WTC11 (cell line): ENCODE results near the gene COMMD10. TPM values are rescaled to one million over a fixed set of nuclear protein-coding genes. Genes with fewer than 3 reads are reported as not detected.

Experiments used
- ATAC-seq: fragments of 200-7000 bp; cut with Tn5 transposase; 2 replicates; pipeline ENCODE4 v1.10.0; 2021; ENCODE audit warnings: mild to moderate bottlenecking, moderate library complexity
- CTCF ChIA-PET: fragments of 300-600 bp; sonication (Branson Sonifier 250); formaldehyde crosslinking; loops from one replicate; lab custom pipeline; 2021; ENCODE audit warnings: antibody characterized with exemption; lab: Charles Lee
- POLR2A ChIA-PET: fragments of 350-600 bp; sonication (Branson Sonifier 250); formaldehyde crosslinking; loops from one replicate; lab custom pipeline; 2021; ENCODE audit warnings: antibody characterized with exemption; lab: Charles Lee
- DNase-seq: peaks from one replicate; pipeline ENCODE4 v3.0.0; 2021; ENCODE audit warnings: low spot score
- H3K27ac Mint-ChIP-seq: 2 replicates; pipeline ENCODE4 v1.8.0; 2021; ENCODE audit warnings: mixed read lengths
- H3K27me3 Mint-ChIP-seq: 2 replicates; pipeline ENCODE4 v1.8.0; 2021; ENCODE audit warnings: low read depth, mild to moderate bottlenecking, moderate library complexity, mixed read lengths
- H3K36me3 Mint-ChIP-seq: 2 replicates; pipeline ENCODE4 v1.8.0; 2021; ENCODE audit warnings: mixed read lengths
- H3K4me1 Mint-ChIP-seq: 2 replicates; pipeline ENCODE4 v1.8.0; 2022; ENCODE audit warnings: mixed read lengths
- H3K4me3 Mint-ChIP-seq: 2 replicates; pipeline ENCODE4 v1.8.0; 2021; ENCODE audit warnings: mild to moderate bottlenecking, moderate library complexity, mixed read lengths
- H3K9me3 Mint-ChIP-seq: 2 replicates; pipeline ENCODE4 v1.8.0; 2021; ENCODE audit warnings: mixed read lengths
- CREM ChIP-seq: sonication (generic); formaldehyde crosslinking; IDR thresholded peaks from 2 replicates; pipeline ENCODE4 v1.8.1; 2022; ENCODE audit warnings: mild to moderate bottlenecking, missing genetic modification reagents, moderate library complexity
- FOXK1 ChIP-seq: sonication (generic); formaldehyde crosslinking; IDR thresholded peaks from 2 replicates; pipeline ENCODE4 v1.8.0; 2022; ENCODE audit warnings: mild to moderate bottlenecking, moderate library complexity, missing genetic modification reagents
- FOXP1 ChIP-seq: sonication (generic); formaldehyde crosslinking; IDR thresholded peaks from 2 replicates; pipeline ENCODE4 v1.8.0; 2022; ENCODE audit warnings: missing genetic modification reagents, mild to moderate bottlenecking, moderate library complexity, borderline replicate concordance
- HMGA2 ChIP-seq: fragments of 250-450 bp; sonication (Bioruptor Pico); IDR thresholded peaks from 2 replicates; pipeline ENCODE4 v1.4.0; 2021; ENCODE audit warnings: mild to moderate bottlenecking, moderate library complexity
- OVOL2 ChIP-seq: fragments of 250-450 bp; sonication (Bioruptor Pico); IDR thresholded peaks from 2 replicates; pipeline ENCODE4 v1.9.0; 2021; ENCODE audit warnings: mild to moderate bottlenecking, borderline replicate concordance
- ZNF317 ChIP-seq: sonication (generic); formaldehyde crosslinking; IDR thresholded peaks from 2 replicates; pipeline ENCODE4 v1.8.1; 2023; ENCODE audit warnings: low read depth, mild to moderate bottlenecking, moderate library complexity, missing genetic modification reagents, borderline replicate concordance
- ZNF396 ChIP-seq: fragments of 250-450 bp; sonication (Bioruptor Pico); IDR thresholded peaks from 2 replicates; pipeline ENCODE4 v1.8.0; 2021; ENCODE audit warnings: mild to moderate bottlenecking, moderate library complexity, borderline replicate concordance
- ZNF423 ChIP-seq: fragments of 250-450 bp; sonication (Bioruptor Pico); IDR thresholded peaks from 2 replicates; pipeline ENCODE4 v2.1.2; 2022; ENCODE audit warnings: mild to moderate bottlenecking, moderate library complexity
- total RNA-seq: library from RNA; stranded (reverse); gene quantifications from 3 replicates; pipeline ENCODE4 v1.2.3, GENCODE V29; 2021
- TF ChIP-seq, protein P1 (sequence below): fragments of 200-600 bp; IDR thresholded peaks from 2 replicates; pipeline ENCODE4 v1.8.0; 2022; ENCODE audit warnings: antibody characterized with exemption
- TF ChIP-seq, protein P2 (sequence below): sonication (generic); formaldehyde crosslinking; IDR thresholded peaks from 2 replicates; pipeline ENCODE4 v1.8.0; 2023; ENCODE audit warnings: mild to moderate bottlenecking, missing genetic modification reagents
- TF ChIP-seq, protein P3 (sequence below): sonication (generic); formaldehyde crosslinking; IDR thresholded peaks from 2 replicates; pipeline ENCODE4 v1.8.1; 2022; ENCODE audit warnings: mild to moderate bottlenecking, missing genetic modification reagents, moderate library complexity, borderline replicate concordance
- TF ChIP-seq, protein P4 (sequence below): sonication (generic); formaldehyde crosslinking; IDR thresholded peaks from 2 replicates; pipeline ENCODE4 v1.8.1; 2023; ENCODE audit warnings: mild to moderate bottlenecking, missing genetic modification reagents
- TF ChIP-seq, protein P5 (sequence below): fragments of 250-450 bp; sonication (Bioruptor Pico); IDR thresholded peaks from 2 replicates; pipeline ENCODE4 v1.9.0; 2021; ENCODE audit warnings: mild to moderate bottlenecking, borderline replicate concordance
- TF ChIP-seq, protein P6 (sequence below): sonication (generic); formaldehyde crosslinking; IDR thresholded peaks from 2 replicates; pipeline ENCODE4 v1.8.0; 2022; ENCODE audit warnings: mild to moderate bottlenecking, missing genetic modification reagents

The COMMD10 gene
- total RNA-seq, 1 experiment from 2014 or later: 34.5 TPM

DNA sequence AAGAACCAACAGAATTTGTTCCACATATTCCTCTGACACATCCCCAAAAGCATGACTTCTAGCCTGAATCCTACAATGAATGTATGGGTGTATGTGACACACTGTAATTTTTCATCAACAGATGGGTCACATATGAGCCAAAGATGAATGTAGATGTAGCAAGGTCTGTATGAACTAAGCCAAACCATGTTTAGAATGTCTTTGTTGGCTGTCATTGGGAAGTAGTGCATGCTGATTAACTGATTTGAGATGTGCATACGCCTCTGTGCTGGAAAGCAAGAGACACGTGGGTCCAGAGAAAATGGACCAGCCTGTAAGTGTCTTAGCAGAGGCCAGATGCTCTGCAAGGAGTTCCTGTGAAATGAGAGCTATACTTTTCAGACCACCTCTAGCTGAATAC is 222.0 kb downstream of the COMMD10 start:
- no peak overlapping the region for H3K4me3 Mint-ChIP-seq
- H3K4me1 Mint-ChIP-seq: peaks cover 18% of the 10 kb centered on the region
- H3K27ac Mint-ChIP-seq: no peak overlapping the region
- ATAC-seq: no peak
- peaks cover 44% of the 10 kb centered on the region for H3K36me3 Mint-ChIP-seq
- no peak for DNase-seq
- H3K27me3 Mint-ChIP-seq: no peaks in the 10 kb centered on the region
- POLR2A ChIA-PET: no interaction called here
- CTCF ChIA-PET: no interaction called here
- no peak for TF ChIP-seq FOXP1
- TF ChIP-seq, protein P1, sequence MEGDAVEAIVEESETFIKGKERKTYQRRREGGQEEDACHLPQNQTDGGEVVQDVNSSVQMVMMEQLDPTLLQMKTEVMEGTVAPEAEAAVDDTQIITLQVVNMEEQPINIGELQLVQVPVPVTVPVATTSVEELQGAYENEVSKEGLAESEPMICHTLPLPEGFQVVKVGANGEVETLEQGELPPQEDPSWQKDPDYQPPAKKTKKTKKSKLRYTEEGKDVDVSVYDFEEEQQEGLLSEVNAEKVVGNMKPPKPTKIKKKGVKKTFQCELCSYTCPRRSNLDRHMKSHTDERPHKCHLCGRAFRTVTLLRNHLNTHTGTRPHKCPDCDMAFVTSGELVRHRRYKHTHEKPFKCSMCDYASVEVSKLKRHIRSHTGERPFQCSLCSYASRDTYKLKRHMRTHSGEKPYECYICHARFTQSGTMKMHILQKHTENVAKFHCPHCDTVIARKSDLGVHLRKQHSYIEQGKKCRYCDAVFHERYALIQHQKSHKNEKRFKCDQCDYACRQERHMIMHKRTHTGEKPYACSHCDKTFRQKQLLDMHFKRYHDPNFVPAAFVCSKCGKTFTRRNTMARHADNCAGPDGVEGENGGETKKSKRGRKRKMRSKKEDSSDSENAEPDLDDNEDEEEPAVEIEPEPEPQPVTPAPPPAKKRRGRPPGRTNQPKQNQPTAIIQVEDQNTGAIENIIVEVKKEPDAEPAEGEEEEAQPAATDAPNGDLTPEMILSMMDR: no peak
- no peak for TF ChIP-seq CREM (CRISPR knock-in tag)
- TF ChIP-seq ZNF423 (CRISPR knock-in tag): no peak
- TF ChIP-seq ZNF317 (CRISPR knock-in tag): no peak
- no peak for TF ChIP-seq OVOL2
- TF ChIP-seq ZNF396 (CRISPR knock-in tag): no peak
- no peak for TF ChIP-seq HMGA2 (CRISPR knock-in tag)
- TF ChIP-seq, protein P2, sequence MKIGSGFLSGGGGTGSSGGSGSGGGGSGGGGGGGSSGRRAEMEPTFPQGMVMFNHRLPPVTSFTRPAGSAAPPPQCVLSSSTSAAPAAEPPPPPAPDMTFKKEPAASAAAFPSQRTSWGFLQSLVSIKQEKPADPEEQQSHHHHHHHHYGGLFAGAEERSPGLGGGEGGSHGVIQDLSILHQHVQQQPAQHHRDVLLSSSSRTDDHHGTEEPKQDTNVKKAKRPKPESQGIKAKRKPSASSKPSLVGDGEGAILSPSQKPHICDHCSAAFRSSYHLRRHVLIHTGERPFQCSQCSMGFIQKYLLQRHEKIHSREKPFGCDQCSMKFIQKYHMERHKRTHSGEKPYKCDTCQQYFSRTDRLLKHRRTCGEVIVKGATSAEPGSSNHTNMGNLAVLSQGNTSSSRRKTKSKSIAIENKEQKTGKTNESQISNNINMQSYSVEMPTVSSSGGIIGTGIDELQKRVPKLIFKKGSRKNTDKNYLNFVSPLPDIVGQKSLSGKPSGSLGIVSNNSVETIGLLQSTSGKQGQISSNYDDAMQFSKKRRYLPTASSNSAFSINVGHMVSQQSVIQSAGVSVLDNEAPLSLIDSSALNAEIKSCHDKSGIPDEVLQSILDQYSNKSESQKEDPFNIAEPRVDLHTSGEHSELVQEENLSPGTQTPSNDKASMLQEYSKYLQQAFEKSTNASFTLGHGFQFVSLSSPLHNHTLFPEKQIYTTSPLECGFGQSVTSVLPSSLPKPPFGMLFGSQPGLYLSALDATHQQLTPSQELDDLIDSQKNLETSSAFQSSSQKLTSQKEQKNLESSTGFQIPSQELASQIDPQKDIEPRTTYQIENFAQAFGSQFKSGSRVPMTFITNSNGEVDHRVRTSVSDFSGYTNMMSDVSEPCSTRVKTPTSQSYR (CRISPR knock-in tag): no peak
- TF ChIP-seq FOXK1 (CRISPR knock-in tag): no peak
- TF ChIP-seq, protein P3, sequence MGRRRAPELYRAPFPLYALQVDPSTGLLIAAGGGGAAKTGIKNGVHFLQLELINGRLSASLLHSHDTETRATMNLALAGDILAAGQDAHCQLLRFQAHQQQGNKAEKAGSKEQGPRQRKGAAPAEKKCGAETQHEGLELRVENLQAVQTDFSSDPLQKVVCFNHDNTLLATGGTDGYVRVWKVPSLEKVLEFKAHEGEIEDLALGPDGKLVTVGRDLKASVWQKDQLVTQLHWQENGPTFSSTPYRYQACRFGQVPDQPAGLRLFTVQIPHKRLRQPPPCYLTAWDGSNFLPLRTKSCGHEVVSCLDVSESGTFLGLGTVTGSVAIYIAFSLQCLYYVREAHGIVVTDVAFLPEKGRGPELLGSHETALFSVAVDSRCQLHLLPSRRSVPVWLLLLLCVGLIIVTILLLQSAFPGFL (CRISPR knock-in tag): no peak
- TF ChIP-seq, protein P4, sequence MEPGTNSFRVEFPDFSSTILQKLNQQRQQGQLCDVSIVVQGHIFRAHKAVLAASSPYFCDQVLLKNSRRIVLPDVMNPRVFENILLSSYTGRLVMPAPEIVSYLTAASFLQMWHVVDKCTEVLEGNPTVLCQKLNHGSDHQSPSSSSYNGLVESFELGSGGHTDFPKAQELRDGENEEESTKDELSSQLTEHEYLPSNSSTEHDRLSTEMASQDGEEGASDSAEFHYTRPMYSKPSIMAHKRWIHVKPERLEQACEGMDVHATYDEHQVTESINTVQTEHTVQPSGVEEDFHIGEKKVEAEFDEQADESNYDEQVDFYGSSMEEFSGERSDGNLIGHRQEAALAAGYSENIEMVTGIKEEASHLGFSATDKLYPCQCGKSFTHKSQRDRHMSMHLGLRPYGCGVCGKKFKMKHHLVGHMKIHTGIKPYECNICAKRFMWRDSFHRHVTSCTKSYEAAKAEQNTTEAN (CRISPR knock-in tag): no peak
- TF ChIP-seq, protein P5, sequence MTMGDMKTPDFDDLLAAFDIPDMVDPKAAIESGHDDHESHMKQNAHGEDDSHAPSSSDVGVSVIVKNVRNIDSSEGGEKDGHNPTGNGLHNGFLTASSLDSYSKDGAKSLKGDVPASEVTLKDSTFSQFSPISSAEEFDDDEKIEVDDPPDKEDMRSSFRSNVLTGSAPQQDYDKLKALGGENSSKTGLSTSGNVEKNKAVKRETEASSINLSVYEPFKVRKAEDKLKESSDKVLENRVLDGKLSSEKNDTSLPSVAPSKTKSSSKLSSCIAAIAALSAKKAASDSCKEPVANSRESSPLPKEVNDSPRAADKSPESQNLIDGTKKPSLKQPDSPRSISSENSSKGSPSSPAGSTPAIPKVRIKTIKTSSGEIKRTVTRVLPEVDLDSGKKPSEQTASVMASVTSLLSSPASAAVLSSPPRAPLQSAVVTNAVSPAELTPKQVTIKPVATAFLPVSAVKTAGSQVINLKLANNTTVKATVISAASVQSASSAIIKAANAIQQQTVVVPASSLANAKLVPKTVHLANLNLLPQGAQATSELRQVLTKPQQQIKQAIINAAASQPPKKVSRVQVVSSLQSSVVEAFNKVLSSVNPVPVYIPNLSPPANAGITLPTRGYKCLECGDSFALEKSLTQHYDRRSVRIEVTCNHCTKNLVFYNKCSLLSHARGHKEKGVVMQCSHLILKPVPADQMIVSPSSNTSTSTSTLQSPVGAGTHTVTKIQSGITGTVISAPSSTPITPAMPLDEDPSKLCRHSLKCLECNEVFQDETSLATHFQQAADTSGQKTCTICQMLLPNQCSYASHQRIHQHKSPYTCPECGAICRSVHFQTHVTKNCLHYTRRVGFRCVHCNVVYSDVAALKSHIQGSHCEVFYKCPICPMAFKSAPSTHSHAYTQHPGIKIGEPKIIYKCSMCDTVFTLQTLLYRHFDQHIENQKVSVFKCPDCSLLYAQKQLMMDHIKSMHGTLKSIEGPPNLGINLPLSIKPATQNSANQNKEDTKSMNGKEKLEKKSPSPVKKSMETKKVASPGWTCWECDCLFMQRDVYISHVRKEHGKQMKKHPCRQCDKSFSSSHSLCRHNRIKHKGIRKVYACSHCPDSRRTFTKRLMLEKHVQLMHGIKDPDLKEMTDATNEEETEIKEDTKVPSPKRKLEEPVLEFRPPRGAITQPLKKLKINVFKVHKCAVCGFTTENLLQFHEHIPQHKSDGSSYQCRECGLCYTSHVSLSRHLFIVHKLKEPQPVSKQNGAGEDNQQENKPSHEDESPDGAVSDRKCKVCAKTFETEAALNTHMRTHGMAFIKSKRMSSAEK (CRISPR knock-in tag): no peak
- TF ChIP-seq, protein P6, sequence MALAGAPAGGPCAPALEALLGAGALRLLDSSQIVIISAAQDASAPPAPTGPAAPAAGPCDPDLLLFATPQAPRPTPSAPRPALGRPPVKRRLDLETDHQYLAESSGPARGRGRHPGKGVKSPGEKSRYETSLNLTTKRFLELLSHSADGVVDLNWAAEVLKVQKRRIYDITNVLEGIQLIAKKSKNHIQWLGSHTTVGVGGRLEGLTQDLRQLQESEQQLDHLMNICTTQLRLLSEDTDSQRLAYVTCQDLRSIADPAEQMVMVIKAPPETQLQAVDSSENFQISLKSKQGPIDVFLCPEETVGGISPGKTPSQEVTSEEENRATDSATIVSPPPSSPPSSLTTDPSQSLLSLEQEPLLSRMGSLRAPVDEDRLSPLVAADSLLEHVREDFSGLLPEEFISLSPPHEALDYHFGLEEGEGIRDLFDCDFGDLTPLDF (CRISPR knock-in tag): no peak
- TF ChIP-seq, all 79 proteins: peak for 0
- peaks cover 19% of the 10 kb centered on the region for H3K9me3 Mint-ChIP-seq
